WTC11 (cell line): ENCODE data around the gene LRRC47.

ENCODE experiments used
- GABPB1 ChIP-seq: sonication (generic); formaldehyde crosslinking; IDR thresholded peaks from 2 replicates; pipeline ENCODE4 v1.8.1; 2023; ENCODE audit warnings: mild to moderate bottlenecking, missing genetic modification reagents
- JAZF1 ChIP-seq: fragments of 250-450 bp; sonication (Bioruptor Pico); IDR thresholded peaks from 2 replicates; pipeline ENCODE4 v1.9.0; 2021; ENCODE audit warnings: moderate library complexity, mild to moderate bottlenecking, inconsistent platforms
- NFYB ChIP-seq: sonication (generic); formaldehyde crosslinking; conservative IDR thresholded peaks from 2 replicates; pipeline ENCODE4 v1.8.0; 2022; ENCODE audit warnings: low read depth, missing genetic modification reagents
- SP1 ChIP-seq: sonication (generic); formaldehyde crosslinking; conservative IDR thresholded peaks from 2 replicates; pipeline ENCODE4 v1.8.1; 2022; ENCODE audit warnings: missing genetic modification reagents
- ZNF281 ChIP-seq: sonication (generic); formaldehyde crosslinking; IDR thresholded peaks from 2 replicates; pipeline ENCODE4 v1.8.0; 2023; ENCODE audit warnings: mild to moderate bottlenecking, missing genetic modification reagents
- TF ChIP-seq, protein P1 (sequence below): fragments of 200-600 bp; IDR thresholded peaks from 2 replicates; pipeline ENCODE4 v1.8.0; 2022; ENCODE audit warnings: antibody characterized with exemption
- TF ChIP-seq, protein P2 (sequence below): sonication (generic); formaldehyde crosslinking; IDR thresholded peaks from 2 replicates; pipeline ENCODE4 v1.8.1; 2023; ENCODE audit warnings: mild to moderate bottlenecking, missing genetic modification reagents, moderate library complexity

DNA sequence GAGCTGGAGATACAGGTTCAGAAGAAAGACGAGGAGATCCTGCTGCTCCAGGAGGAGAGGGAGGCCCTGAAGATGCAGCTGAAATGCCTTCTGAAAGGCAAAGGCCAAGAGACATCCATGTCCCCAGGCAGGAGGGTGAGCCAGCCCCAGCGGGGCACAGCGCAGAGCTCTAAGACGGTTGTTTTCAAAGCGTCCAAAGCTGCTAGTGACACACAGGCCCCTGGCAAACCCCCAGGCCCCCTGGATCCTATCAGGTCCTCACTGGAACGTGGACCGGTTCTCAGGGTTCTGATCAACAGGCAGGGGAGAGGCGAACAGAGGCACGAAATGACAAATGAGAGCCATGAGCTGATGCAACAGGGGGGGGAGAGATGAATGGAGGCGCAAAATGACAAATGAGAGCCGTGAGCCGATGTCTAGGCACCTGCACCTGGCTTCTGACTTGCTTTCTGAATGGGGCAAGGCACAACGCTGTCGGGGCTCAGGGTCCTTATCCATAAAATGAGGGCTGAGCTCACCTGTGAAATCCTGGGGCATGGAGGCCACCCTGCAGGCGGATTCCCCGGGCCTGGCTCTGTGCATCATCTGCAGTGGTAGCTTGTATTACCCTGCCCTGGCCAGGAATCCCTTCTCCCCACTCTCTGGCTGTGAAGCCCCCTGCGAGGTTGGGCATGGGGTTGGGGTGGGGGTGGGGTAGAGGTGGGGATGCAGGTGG lies 34.8 kb downstream of the LRRC47 start:
- TF ChIP-seq, protein P1, sequence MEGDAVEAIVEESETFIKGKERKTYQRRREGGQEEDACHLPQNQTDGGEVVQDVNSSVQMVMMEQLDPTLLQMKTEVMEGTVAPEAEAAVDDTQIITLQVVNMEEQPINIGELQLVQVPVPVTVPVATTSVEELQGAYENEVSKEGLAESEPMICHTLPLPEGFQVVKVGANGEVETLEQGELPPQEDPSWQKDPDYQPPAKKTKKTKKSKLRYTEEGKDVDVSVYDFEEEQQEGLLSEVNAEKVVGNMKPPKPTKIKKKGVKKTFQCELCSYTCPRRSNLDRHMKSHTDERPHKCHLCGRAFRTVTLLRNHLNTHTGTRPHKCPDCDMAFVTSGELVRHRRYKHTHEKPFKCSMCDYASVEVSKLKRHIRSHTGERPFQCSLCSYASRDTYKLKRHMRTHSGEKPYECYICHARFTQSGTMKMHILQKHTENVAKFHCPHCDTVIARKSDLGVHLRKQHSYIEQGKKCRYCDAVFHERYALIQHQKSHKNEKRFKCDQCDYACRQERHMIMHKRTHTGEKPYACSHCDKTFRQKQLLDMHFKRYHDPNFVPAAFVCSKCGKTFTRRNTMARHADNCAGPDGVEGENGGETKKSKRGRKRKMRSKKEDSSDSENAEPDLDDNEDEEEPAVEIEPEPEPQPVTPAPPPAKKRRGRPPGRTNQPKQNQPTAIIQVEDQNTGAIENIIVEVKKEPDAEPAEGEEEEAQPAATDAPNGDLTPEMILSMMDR = no peak
- TF ChIP-seq SP1 (CRISPR knock-in tag) (no peak), JAZF1 (CRISPR knock-in tag) (no peak), ZNF281 (CRISPR knock-in tag) (no peak), GABPB1 (CRISPR knock-in tag) (no peak), NFYB (no peak)
- TF ChIP-seq, protein P2, sequence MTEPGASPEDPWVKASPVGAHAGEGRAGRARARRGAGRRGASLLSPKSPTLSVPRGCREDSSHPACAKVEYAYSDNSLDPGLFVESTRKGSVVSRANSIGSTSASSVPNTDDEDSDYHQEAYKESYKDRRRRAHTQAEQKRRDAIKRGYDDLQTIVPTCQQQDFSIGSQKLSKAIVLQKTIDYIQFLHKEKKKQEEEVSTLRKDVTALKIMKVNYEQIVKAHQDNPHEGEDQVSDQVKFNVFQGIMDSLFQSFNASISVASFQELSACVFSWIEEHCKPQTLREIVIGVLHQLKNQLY (CRISPR knock-in tag) = no peak
